Activated naive CD8-positive, alpha-beta T cell (primary cell): ENCODE measurements around the gene CDKN1B.

Source experiments
- H3K27ac Mint-ChIP-seq: one replicate; pipeline ENCODE4 v1.8.0; 2021; ENCODE audit warnings: mixed read lengths
- H3K27me3 Mint-ChIP-seq: one replicate; pipeline ENCODE4 v1.8.0; 2021; ENCODE audit warnings: mixed read lengths
- H3K36me3 Mint-ChIP-seq: one replicate; pipeline ENCODE4 v1.8.0; 2021; ENCODE audit warnings: mixed read lengths
- H3K4me1 Mint-ChIP-seq: one replicate; pipeline ENCODE4 v1.8.0; 2021; ENCODE audit warnings: low read depth, mixed read lengths
- H3K4me3 Mint-ChIP-seq: one replicate; pipeline ENCODE4 v1.8.0; 2021; ENCODE audit warnings: mild to moderate bottlenecking, mixed read lengths
- H3K9me3 Mint-ChIP-seq: one replicate; pipeline ENCODE4 v1.8.0; 2021; ENCODE audit warnings: low read depth, mixed read lengths

Gene CDKN1B

DNA sequence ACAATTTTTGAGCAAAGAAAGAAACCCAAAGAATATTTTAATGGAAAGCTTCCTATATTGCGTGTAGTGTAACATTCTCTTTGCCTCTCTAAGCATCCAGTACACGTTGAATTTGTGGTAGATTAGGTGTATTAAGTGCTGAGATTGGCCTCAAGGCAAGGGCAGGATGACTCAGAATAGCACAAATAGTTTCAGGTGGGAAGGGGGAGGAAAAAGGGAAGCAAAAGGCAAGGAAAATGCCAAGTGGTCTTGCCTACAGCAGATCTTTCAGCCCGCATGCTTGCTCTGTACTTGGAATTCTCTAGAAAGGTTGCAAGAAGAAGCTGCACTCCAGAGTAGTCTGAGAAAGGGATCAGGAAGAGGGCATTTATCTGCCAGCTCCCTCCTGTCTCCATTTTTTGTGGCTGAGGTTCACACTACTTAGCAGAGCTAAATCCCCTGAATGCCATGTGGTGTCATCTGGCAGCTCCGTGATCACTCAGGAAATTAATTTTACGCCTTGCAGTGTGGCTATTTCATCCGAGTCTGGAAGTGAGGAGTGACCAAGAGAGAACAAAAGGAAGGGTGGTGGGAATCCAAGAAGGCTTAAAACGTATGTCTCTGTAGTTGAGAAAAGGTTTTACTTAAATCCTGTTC, 28.5 kb downstream of the CDKN1B start:
- Mint-ChIP-seq H3K27ac (no peak overlapping the region), H3K9me3 (no peaks in the 10 kb centered on the region), H3K4me3 (no peak overlapping the region), H3K27me3 (no peaks in the 10 kb centered on the region), H3K4me1 (peaks cover 7% of the 10 kb centered on the region), H3K36me3 (peaks cover 11% of the 10 kb centered on the region)

GRCh38 chr12:12747278-12747677, 30.1 kb downstream of the CDKN1B start:
- peaks cover 13% of the 10 kb centered on the region for H3K36me3 Mint-ChIP-seq

DNA sequence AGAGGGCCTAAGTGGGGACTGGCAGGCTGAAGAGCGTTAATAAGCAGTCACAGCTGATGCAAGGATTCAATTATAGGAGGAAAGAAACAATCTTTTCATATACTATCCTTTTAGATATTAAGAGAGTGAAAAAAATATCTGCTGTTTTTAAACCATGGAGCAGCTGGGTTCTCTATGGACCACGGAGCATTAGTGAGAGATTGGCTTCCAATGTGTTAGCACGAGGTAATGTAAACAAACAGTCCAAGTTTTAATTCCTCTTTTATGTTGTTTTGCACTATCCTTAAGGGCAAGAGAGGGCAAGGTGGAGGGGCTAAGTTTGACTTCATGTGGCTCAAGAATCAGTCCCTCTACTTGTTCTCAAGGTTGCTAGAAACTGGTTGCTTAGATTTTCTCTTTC, 30.9 kb downstream of the CDKN1B start:
- Mint-ChIP-seq H3K27me3 (no peaks in the 10 kb centered on the region), H3K4me3 (no peak overlapping the region), H3K27ac (no peak overlapping the region), H3K36me3 (peaks cover 11% of the 10 kb centered on the region), H3K4me1 (peaks cover 4% of the 10 kb centered on the region), H3K9me3 (no peaks in the 10 kb centered on the region)

More at GRCh38 chr12:12747278-12747677, 30.1 kb downstream of the CDKN1B start:
- Mint-ChIP-seq H3K4me1 (peaks cover 4% of the 10 kb centered on the region), H3K9me3 (no peaks in the 10 kb centered on the region), H3K27me3 (no peaks in the 10 kb centered on the region), H3K4me3 (no peak overlapping the region), H3K27ac (no peak overlapping the region)

DNA sequence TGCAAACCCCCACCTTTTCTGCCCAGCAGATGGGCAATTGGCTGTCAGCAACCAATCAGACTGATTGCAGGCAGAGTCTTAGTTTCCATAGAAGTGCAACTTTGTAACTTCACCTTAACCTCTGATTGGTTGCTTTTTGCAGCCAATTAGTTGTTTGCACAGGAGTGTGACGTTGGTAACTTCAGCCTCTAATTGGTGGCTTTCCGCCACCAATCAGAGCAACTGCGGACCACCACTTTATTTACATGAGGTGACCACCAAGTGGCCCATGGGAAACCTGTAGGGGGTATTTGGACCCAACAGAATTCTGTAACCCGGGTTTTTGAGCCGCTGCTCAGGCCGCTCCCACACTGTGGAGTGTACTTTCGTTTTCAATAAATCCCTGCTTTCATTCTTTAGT, 32.3 kb downstream of the CDKN1B start:
- H3K36me3 Mint-ChIP-seq: peaks cover 9% of the 10 kb centered on the region
- H3K9me3 Mint-ChIP-seq: no peaks in the 10 kb centered on the region
- no peaks in the 10 kb centered on the region for H3K27me3 Mint-ChIP-seq
- H3K4me1 Mint-ChIP-seq: peaks cover 4% of the 10 kb centered on the region
- H3K4me3 Mint-ChIP-seq: no peak overlapping the region
- H3K27ac Mint-ChIP-seq: no peak overlapping the region

DNA sequence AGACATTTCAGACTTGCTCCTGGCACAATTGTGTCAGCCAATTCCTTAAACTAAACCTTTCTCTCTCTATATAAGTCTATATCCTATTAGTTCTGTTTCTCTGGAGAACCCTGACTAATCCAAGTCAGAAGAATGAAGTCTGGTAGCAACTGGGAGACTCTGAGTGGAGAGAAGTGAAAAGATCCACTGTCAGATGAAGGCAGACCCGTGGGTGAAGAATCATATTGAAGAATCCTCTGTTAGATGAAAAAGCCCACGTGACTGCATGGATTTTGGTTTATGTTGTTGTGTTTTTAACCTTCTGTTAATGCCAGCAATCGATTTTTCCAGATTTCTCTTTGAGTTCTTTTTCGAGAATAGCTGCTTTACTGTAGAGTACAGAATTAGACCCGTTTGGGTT, 38.8 kb downstream of the CDKN1B start:
- Mint-ChIP-seq H3K9me3 (no peaks in the 10 kb centered on the region), H3K4me3 (no peak overlapping the region), H3K27me3 (no peaks in the 10 kb centered on the region), H3K27ac (no peak overlapping the region), H3K4me1 (no peaks in the 10 kb centered on the region), H3K36me3 (peaks cover 5% of the 10 kb centered on the region)

- Mint-ChIP-seq H3K4me3 (no peak overlapping the region), H3K36me3 (peaks cover 6% of the 10 kb centered on the region), H3K27me3 (no peaks in the 10 kb centered on the region), H3K4me1 (no peaks in the 10 kb centered on the region), H3K27ac (no peak overlapping the region), H3K9me3 (no peaks in the 10 kb centered on the region)
These were observed 40.0 kb downstream of the CDKN1B start for GRCh38 chr12:12757121-12757520.

GRCh38 chr12:12759234-12759915, 42.2 kb downstream of the CDKN1B start:
- H3K4me3 Mint-ChIP-seq: no peak overlapping the region
- H3K9me3 Mint-ChIP-seq: no peaks in the 10 kb centered on the region
- H3K4me1 Mint-ChIP-seq: no peaks in the 10 kb centered on the region
- no peak overlapping the region for H3K27ac Mint-ChIP-seq
- peaks cover 6% of the 10 kb centered on the region for H3K36me3 Mint-ChIP-seq
- H3K27me3 Mint-ChIP-seq: no peaks in the 10 kb centered on the region

- peaks cover 2% of the 10 kb centered on the region for H3K9me3 Mint-ChIP-seq
- H3K4me3 Mint-ChIP-seq: no peak overlapping the region
- peaks cover 10% of the 10 kb centered on the region for H3K36me3 Mint-ChIP-seq
- H3K27me3 Mint-ChIP-seq: no peaks in the 10 kb centered on the region
- H3K4me1 Mint-ChIP-seq: no peaks in the 10 kb centered on the region
- no peak overlapping the region for H3K27ac Mint-ChIP-seq
These were observed 47.7 kb downstream of the CDKN1B start for GRCh38 chr12:12764824-12765223.

DNA sequence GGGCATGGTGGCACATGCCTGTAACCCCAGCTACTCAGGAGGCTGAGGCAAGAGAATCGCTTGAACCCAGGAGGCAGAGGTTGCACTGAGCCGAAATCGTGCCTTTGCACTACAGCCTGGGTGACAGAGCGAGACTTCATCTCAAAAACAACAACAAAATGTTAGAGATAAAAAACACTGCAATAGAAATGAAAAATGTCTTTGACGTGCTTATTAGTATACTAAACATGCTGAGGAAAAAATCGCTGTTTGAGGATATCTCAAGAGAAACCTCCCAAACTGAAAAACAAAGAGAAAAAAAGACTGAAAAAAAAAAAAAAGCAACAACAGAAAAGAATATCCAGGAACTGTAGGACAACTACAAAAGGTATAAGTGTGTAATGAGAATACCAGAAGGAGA, 53.1 kb downstream of the CDKN1B start:
- Mint-ChIP-seq H3K4me1 (no peaks in the 10 kb centered on the region), H3K27me3 (no peaks in the 10 kb centered on the region), H3K36me3 (peaks cover 5% of the 10 kb centered on the region), H3K4me3 (no peak overlapping the region), H3K27ac (no peak overlapping the region), H3K9me3 (peaks cover 13% of the 10 kb centered on the region)
